Cardiac fibroblast (primary cell): Measurements from ENCODE around the gene SAMD14.

Experiments used
- DNase-seq, 2 donors: peaks; one replicate each; pipeline versions ENCODE4 v3.0.0 to v3.0.0-alpha.2; 2010; ENCODE audit warnings: low read depth in 2 of 2
- H3K4me3 ChIP-seq, 2 donors: replicated peaks in 1 of 2; 1 replicate in 1 of 2; 2 replicates in 1 of 2; pipeline ENCODE4 v1.5.1; 2011; ENCODE audit warnings: low read depth in 2 of 2, low read length in 2 of 2, mild to moderate bottlenecking in 2 of 2, moderate library complexity in 1 of 2
- CTCF ChIP-seq: IDR thresholded peaks from one replicate; pipeline ENCODE4 v1.5.1; 2011; ENCODE audit warnings: low read depth, mild to moderate bottlenecking, low read length, inconsistent platforms

Gene SAMD14

GRCh38 chr17:50118076-50118827, 11.7 kb downstream of the SAMD14 start:
- H3K4me3 ChIP-seq: no peak overlapping the region
- no peak for TF ChIP-seq CTCF

GRCh38 chr17:50117202-50118051, 12.5 kb downstream of the SAMD14 start:
- TF ChIP-seq CTCF: peak; percentile 28
- H3K4me3 ChIP-seq: no peak overlapping the region
- DNase-seq: peak; percentile 39 to 65

More at GRCh38 chr17:50118076-50118827, 11.7 kb downstream of the SAMD14 start:
- DNase-seq: no peak

- no peak overlapping the region for H3K4me3 ChIP-seq
- no peak for DNase-seq
- TF ChIP-seq CTCF: no peak
Measured at GRCh38 chr17:50115756-50116155, 14.2 kb downstream of the SAMD14 start.

GRCh38 chr17:50114849-50115357, 15.1 kb downstream of the SAMD14 start:
- no peak overlapping the region for H3K4me3 ChIP-seq
- DNase-seq: peak; percentile 82 to 83
- peak; percentile 82 for TF ChIP-seq CTCF

GRCh38 chr17:50114401-50114800, 15.6 kb downstream of the SAMD14 start:
- no peak for DNase-seq
- TF ChIP-seq CTCF: no peak
- no peak overlapping the region for H3K4me3 ChIP-seq

- TF ChIP-seq CTCF: no peak
- no peak overlapping the region for H3K4me3 ChIP-seq
- DNase-seq: no peak
Measured at GRCh38 chr17:50113624-50114320, 16.2 kb downstream of the SAMD14 start.
